ENCODE data around the gene COL15A1.
"Not testable (repeated sequence)": the region's sequence is repeated elsewhere in the genome, so short reads cannot be mapped to it uniquely, and the experiment has no call there.

The COL15A1 gene

DNA sequence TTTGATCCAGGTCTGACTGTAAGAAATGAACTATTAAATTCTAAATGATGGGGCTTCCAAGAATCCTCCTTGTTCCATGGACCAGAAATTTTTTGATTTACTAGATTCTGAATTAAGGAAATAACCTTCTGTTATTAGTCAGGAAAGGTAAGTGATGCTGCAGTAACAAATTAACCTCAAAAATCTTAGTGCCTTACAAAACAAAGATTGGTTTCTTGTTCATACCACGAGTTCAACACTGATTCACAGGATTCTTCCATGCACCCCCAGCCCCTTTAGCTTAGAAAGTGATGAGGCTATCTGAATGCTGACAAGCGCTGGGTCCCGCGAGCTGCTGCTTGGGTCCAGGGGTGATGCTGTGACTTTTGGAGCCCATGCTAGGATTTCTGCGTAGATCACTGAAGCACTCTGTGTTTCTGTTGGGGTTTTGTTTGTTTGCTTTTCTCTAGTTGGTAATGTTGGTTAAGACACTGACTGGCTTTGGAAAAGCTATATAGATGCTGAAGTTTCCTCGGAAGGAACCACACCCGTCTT is 52.3 kb downstream of the COL15A1 start:
- DNase-seq, result no peak

DNA sequence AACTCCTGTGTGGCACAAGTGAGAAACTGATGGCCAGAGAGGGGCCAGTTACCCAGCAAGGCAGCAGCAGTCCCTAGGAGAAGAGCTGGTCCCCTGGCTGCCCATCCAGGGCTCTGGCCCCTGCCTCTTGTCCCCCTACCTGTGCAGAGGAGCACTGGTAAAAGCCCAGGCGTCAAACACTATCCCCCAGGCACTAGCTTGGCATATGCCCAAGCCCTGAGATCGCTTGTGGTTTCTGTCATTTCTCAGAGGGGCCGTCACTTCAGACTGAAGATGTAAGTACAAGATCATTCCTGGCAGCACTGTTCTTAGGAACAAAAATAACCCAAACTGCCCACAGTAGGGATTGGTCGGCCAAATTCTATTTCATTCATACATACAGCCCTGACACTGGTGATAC is 53.9 kb downstream of the COL15A1 start:
- no peak for DNase-seq

DNA sequence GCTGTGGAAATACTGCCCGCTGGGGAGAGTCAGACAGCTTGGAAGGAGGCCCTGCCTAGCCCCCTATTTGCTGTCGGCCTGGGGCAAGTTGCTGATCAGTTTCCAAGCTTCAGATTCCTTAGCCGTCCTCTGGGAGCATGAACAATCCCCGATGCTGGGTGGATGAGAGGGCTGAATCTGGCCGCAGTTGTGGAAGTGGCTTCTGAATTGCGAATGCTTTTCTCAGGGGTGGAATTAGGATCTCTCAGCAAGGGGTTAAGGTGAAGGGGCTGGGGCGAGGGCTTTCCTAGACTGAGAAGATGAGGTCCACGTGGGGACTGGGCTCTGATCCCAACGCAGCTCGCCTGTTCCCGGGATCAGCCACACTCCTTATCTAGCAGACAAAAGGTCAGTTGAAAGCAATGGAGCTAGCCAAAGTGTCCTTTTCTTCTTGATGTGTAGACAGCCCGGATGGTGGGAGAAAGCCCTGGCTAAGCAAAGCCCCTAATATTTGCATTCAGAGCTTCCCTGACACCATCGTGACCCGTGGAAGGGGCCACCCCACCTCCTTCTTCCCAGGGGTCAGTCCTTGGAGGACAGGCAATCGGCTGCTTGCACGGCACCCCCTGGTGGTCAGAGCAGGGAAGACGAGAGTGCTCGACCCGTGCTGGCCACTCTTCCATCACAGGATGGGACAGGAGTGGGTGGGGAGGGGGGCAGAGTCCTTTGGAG is 54.9 kb downstream of the COL15A1 start:
- peak; percentile 14 for DNase-seq

DNA sequence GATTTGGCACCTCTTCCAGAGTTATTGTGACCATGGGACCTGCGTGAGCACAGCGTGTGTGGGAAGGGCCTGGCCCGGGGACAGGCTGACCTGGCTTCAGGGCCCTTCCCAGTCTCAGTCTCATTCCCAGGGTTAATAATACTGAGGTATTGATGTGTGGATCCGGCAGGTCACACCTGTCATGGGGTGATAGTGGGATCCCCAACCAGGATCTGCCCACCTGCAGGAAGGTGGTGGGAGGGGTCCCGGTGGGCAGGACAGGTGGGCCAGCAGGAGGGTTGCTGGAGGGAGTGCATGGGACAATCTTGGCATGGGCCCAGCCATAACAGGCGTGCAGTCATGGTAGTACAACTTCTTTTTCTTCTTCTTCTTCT is 55.4 kb downstream of the COL15A1 start:
- no peak for DNase-seq

DNA sequence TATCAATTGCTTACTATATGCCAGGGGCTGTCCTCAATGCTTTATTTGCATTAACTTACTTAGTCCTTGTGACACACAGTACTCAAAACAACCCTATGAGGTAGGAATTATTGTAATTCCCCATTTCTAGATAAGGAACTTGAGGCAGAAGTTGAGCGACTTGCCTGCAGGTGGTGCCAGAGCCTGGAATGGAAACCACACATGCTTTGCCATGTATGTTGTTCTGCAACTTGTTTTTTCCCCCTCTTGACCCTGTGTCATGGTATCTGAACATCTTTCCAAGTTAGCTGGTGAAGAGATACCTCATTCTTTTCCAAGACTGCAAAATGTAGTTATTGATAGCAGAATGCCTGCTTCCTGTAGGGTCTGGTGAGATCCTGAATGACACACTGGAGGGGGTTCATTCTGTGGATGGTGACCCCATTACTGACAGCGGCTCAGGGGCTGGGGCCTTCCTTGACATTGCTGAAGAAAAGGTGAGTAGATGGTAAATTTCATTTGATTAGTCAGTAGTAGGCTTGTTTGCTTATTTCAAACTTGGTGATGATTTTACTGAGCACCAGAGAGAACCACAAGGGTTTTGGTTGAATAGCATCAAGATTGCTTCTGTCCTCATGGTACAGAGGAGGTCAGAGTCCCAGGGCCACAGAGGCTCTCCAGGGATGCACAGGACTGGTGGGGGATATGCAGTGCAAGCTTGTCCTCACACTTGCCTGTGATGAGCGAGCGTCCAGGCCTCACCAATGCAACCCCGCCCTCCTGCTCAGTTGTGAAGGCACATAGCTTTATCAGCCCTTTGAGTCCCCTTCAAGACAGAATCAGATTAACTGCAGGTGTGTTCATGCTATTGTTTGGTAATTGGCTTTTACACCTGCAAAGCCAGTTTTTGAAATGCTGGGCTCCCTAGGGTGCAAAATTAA is 57.0 kb downstream of the COL15A1 start:
- peak; percentile 16 for DNase-seq

DNA sequence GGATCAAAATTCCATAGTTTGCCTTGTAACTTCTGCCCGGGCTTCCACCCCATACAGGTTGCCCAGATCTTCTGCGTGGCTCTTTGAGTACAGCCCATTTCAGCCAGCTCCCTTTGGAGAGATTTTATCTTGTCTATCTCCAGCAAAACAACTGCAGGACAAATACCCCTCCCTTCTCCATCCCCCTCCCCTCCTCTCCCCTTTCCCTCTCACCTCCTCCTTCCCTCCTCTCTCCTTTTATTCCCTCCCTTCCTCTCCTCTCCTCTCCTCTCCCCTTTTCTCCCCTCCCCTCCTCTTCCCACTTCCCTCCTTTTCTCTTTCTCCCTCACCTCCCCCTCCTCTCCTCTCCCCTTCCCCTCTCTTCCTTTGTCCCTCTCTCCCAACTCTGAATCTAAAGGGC is 58.2 kb downstream of the COL15A1 start:
- no peak for DNase-seq

DNA sequence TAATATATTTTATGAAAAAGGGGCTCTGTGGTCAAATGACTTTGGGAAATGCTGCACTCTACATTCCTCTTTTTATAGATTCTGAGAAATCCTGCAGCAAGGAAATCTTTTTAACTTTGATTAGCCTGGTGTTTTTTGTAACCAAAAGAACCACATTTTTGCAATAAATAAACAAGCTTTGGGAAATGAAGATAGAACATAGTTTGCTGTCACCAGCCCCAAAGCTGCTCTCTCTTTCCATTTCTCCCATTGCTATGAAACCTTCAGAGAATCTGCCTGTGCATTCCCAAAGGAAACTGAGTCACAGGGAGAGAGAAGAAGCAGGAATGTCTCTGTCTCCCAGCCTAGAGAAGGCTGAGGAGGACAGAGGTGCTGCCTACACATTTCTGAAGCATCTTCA is 59.0 kb downstream of the COL15A1 start:
- DNase-seq, result no peak

DNA sequence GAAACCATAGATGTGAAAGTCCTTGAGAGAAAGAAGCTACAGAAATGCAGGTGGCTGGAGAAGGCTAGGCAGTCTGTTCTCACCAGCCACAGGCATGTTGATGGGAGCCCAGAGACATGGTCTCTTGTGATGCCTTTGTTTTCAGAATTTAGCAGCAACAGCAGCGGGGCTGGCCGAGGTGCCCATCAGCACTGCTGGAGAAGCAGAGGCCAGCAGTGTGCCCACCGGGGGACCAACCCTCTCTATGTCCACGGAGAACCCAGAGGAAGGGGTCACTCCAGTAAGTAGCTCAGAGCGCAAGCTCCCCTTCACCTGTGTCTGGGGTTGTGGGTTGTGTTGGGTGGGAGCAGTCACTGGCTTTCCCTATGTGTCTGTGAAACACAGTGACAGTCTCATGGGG is 59.6 kb downstream of the COL15A1 start:
- DNase-seq, result no peak

DNA sequence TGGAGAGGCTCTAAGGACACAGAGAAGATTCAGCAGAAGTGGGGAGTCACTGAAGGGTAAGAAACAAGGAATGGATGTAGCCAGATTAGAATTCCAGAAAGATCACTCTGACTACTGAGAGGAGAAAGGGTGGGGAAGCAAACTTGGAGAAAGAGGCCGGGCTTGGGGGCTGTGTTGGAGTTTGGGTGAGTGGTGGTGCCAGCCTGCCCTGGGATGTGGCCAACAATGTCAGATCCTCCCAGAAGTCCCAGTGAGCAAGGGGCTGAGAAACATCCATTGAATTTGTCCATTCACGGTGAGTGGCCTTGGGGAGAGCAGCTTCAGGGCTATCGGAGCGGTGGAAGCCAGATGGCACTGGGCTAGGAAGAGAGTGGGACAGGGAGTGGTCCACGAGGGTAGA is 60.4 kb downstream of the COL15A1 start:
- DNase-seq, result no peak

DNA sequence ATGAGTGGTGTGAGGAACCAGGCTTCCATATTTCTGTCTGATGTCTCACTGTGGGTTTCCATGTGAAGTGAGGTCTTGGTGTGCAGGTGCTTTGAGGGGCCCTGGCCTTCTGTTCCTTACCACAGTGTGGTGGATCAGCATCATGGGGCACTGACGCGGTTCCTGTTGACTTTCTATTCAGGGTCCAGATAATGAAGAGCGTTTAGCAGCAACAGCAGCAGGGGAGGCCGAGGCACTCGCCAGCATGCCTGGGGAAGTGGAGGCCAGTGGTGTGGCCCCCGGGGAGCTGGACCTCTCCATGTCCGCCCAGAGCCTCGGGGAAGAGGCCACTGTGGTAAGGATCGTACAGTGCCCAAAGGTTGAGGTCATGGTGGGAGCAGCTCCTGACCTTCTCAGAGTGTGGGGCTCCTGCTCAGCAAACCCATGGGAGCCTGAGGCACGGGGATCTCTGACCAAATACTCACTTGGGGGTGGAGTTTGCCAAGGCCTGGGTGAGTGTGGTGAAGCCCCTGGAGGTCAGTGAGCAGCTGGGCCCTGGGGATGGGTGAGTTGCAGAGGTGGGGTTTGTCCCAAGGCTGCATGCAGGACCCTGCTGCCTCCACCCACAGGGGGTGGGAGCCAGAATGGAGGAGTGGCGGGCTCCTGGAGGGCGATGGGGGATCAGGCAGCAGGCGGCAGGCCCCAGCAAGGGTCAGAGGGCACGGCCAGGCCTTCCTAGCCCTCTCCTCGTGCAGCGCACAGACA is 61.2 kb downstream of the COL15A1 start:
- DNase-seq, result no peak

DNA sequence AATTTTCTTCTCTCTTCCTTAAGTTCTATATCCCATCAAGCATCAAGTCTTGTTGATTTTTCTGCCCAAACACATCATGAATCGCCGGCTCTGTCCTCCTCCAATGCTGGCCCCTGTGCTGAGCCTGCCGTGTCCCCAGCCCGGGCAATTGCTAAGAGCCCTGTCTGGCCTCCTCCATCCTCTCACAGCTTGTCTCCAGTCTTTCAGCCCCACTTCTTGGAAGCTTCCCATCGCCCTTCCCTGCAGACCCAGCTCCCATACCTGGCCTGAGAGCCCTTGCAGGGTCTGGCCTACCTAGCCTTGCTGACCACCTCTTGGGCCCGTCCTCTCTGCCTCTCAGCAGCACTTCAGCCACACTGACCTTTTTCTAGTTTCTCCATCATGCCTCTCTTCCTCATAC is 61.9 kb downstream of the COL15A1 start:
- DNase-seq, result no peak

DNA sequence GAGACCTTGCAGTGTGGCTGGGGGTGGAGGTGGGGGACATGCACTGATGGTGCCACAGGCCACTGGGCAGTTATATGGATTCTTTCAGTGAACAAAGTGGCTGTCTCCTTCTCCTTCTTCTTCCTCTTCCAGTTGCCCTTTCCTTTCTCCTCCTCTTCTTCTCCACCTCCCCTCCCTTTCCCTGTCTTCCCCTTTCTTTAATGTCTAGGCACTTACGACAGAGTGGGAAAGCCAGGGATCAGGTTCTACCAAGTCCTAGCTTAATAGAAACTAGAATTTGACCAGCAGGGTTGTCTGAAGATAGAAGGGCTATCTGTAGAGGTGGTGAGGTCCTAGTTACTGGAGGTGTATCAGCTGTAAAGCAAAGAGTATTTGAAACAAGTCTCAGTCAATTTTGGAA is 62.8 kb downstream of the COL15A1 start:
- DNase-seq, result no peak

DNA sequence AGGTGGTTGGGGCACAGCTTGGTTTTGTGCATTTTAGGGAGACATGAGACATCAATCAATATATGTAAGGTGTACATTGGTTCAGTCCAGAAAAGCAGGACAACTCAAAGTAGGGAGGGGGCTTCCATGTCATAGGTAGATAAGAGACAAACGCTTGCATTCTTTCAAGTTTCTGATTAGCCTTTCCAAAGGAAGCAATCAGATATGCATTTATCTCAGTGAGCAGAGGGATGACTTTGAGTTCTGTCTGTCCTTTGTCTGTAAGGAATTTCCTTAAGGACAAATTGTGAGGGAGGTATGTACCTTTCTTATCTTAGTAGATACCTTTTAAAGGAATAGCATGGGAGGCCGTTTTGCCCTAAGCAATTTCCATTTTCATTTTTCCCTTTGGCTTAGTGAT is 63.3 kb downstream of the COL15A1 start:
- DNase-seq, result no peak

DNA sequence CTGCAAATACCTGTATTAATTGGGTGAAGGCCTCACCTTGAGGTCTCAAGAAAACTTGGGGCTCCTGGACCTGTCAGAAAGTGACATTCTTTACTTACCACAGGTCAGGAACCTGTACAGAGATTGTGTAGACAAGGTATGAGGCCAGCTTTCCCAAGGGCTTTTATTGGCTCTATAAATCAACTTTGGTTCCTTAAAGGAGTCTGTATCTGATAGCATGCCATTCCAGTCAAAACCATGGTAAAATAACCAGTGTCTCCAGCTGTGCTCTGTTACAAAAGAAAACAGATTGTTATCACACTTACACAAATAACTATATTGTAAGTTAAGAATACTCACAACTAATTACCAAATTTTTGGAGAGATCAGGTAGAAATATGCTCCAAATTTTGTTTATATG is 64.5 kb downstream of the COL15A1 start:
- no peak for DNase-seq

DNA sequence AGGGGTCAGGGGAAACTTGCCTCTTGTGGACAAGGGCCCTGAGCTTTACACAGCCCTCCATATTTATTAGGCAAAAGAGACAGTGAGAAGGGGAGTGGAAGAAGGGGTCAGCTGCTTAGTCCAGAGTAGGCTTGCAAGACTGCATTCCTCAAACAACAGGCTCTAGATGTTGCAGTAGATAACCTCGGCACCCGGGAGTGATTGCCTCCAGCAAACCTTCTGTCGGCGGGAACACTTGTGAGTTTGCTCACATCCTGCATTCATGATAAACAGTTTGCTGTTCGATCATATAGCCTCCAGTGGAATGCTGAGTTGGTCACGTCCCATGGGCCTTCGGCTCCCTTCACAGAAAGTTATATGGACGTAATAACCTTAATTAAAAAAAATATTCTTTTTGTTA is 66.7 kb downstream of the COL15A1 start:
- not testable (repeated sequence) for DNase-seq

DNA sequence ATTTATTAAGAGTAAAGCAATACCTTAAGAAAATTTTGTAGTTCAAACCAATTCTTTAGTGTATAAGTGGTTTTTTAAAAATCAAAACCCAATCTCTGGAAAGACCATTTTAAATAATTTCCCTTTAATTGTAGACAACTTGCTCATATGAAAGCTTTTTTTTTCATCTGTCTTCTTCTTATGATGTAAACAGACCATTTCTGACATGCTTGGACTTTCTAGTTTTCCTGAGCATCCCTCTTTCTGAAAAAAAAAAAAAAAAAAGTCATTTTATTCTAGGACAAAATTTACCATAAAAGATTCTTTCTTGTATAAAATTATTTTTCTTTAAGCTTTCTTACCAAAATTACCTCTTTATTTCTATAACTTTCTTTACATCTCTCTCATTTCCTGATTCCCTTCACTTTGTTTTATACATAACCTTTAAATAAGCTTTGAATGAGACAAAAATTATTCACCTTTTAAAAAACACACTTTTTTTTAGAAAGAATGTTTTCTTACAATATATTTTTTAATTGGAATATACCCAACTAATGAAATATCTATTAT is 67.5 kb downstream of the COL15A1 start:
- DNase-seq, result no peak

DNA sequence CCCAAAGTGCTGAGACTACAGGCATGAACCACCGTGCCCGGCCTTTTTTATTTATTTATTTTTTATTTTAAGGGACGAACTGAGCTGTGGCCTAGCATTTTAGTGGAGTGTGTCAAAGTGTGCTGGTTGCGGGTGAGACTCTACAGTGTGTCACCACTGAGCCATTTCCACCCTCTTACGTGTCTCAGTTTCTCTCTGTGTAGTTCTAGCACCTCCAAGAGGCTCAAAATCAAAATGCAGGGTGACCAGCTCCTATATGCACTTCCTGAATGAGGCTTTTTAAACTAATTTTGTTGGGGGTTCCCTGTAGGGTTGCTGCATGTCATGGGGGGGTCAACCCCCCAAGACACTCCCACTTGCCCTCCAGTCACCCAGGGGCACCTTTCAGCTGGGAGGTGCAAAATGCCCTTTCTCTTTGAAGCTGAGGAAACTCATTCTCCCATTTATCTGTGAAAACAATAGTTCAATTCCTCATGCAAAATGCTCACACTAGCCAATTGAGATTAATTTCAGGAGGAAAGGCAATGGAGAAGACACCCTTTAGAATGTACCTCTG is 69.3 kb downstream of the COL15A1 start:
- DNase-seq, result no peak

DNA sequence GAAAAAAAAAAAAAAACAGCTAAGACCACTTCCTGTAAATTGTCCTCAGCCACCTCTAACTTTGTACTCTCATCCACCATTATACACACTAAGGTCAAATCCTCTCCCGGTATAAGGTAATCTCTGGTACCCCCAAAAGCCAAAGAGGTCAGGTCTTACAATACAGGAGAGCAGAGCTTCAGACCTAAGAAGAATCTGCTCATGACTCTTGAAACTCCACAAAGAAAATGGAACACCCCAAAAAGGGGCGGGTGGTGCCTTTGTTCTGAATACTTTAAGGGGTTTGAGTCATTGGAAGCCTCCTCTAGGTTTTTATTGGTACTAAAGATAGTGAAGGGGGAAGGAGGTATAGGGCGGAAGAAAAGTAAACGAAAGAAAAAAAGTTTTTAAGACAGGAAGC is 69.8 kb downstream of the COL15A1 start:
- DNase-seq, result no peak

DNA sequence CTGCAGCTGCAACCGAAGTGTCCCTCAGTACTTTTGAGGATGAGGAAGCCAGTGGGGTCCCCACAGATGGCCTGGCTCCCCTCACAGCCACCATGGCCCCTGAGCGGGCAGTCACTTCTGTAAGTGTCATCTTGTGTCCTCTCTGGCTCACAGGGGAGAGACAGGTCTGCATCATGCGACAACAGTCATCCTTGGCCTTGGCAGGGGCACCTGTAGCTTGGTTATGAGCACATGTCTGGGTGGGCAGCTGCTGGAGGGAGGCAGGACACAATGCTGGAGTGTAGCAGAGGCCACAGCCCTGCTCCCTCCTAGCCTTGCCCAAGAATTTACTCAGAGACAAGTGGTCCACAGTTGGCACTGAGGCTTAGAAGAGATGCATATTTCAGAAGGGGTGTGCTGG is 71.7 kb downstream of the COL15A1 start:
- DNase-seq, result no peak

DNA sequence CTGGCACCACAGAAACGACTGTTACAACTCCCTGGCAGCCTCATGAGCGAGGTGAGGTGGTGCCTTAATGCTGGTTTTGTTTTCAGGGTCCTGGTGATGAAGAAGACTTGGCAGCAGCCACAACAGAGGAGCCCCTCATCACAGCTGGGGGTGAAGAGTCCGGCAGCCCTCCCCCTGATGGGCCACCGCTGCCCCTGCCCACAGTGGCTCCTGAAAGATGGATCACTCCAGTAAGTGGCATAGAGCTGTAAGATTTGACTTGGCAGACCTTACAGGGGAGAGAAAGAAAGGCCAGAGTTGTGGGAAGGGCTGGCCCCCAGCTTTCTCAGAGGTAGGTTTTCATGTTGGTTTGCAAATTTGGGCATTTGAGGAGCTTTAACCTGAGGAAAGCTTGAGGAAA is 72.2 kb downstream of the COL15A1 start:
- no peak for DNase-seq

DNA sequence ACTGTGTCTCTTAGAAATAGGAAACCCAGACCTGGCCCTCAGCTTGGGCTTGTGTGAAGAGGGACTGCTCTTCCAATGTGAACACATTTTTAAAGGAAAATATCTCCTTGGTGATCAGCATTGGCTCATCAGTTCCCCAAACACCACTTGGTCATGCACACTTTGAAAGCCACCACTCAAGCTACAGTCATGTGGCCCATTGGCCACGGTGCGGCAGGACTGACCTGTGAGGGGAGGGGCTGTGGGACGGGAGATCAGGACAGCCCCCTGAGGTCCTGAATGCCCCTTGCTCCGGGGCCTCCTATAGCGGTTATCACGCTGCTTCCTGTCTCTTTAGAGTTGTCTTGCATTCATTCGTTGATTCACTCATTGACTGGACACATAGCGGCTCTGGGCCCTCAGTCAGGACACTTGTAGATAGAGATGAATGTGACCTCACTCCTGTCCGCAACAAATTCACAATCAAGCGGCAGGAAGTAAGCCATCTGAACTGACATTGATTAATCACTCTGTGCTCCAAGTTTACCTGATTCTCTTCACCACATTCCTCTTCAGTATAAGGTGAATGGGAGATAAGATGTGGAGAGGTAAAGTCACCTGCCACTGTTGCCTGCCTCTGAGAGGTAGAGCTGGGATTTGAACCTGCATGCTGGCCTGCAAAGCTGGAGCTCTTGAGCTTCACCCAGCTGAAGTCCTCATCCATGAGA is 73.1 kb downstream of the COL15A1 start:
- DNase-seq, result no peak

DNA sequence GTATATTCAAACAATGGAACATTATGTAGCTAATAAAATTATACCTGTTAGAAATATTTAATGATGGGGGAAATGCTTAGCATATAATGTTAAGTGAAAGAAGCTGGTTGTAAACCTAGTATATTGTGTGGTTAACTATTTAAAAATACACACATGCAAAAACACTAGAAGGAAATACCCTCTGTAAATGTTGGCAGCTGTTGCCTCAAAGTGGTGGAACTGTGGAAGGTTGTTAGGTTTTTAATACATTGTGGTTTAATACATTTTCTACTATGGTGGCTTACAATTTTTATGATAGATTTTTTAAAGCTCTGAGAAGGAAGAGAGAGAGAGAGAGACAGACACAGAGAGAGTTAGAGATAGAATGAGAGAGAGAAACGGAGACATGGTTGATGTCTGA is 74.9 kb downstream of the COL15A1 start:
- DNase-seq, result no peak
